ENCODE measurements around the gene SMAD9. TPM values are rescaled to one million over a fixed set of nuclear protein-coding genes. Genes with fewer than 3 reads are reported as not detected.

SMAD9 gene
- total RNA-seq, 1 donor from 2014 or later, result 4.2 TPM

GRCh38 chr13:36858290-36858689 is 61.7 kb downstream of the SMAD9 start:
- no peak overlapping the region for H3K27ac ChIP-seq (replicated peaks)
- no peak overlapping the region for H3K4me3 ChIP-seq
- DNase-seq, result no peak
- H3K4me1 ChIP-seq, result peaks cover 6% of the 10 kb centered on the region
- H3K27me3 ChIP-seq (ENCODE audit: low read depth), result no peaks in the 10 kb centered on the region
- peak; percentile 56 for TF ChIP-seq CTCF (IDR thresholded peaks at IDR 0.05; ENCODE audit: borderline replicate concordance)
- H3K9me3 ChIP-seq (replicated peaks), result no peaks in the 10 kb centered on the region
- intact Hi-C loops (cut with micrococcal nuclease), result loop anchor here (5.0 kb wide), 1 partner anchor 124 kb away; no protein-coding TSS in a partner anchor
- peaks cover 3% of the 10 kb centered on the region for H3K36me3 ChIP-seq

- intact Hi-C loops (cut with micrococcal nuclease), result loop anchor here (5.0 kb wide), 1 partner anchor 125 kb away; no protein-coding TSS in a partner anchor
- H3K36me3 ChIP-seq, result peaks cover 8% of the 10 kb centered on the region
These were observed 62.8 kb downstream of the SMAD9 start for GRCh38 chr13:36857253-36857652.

GRCh38 chr13:36850790-36851438 is 69.1 kb downstream of the SMAD9 start:
- Histone ChIP-seq H3K9me3 (replicated peaks) (no peaks in the 10 kb centered on the region), H3K36me3 (peaks cover 8% of the 10 kb centered on the region), H3K27me3 (ENCODE audit: low read depth) (no peaks in the 10 kb centered on the region), H3K4me1 (peaks cover 19% of the 10 kb centered on the region), H3K27ac (replicated peaks) (no peak overlapping the region), H3K4me3 (no peak overlapping the region)
- intact Hi-C loops (cut with micrococcal nuclease), result no loop called here
- TF ChIP-seq CTCF (IDR thresholded peaks at IDR 0.05; ENCODE audit: borderline replicate concordance), result peak; percentile 35
- no peak for DNase-seq

More at GRCh38 chr13:36857253-36857652, 62.8 kb downstream of the SMAD9 start:
- Histone ChIP-seq H3K27ac (replicated peaks) (no peak overlapping the region), H3K4me1 (peaks cover 6% of the 10 kb centered on the region), H3K9me3 (replicated peaks) (no peaks in the 10 kb centered on the region), H3K4me3 (no peak overlapping the region), H3K27me3 (ENCODE audit: low read depth) (no peaks in the 10 kb centered on the region)
- DNase-seq, result no peak
- TF ChIP-seq CTCF (IDR thresholded peaks at IDR 0.05; ENCODE audit: borderline replicate concordance), result no peak

- peak; percentile 36 for TF ChIP-seq CTCF (IDR thresholded peaks at IDR 0.05; ENCODE audit: borderline replicate concordance)
- Histone ChIP-seq H3K27ac (replicated peaks) (peak overlapping the region; percentile 34), H3K4me3 (no peak overlapping the region), H3K27me3 (ENCODE audit: low read depth) (no peaks in the 10 kb centered on the region), H3K9me3 (replicated peaks) (no peaks in the 10 kb centered on the region), H3K4me1 (peaks cover 19% of the 10 kb centered on the region), H3K36me3 (peaks cover 12% of the 10 kb centered on the region)
- DNase-seq, result no peak
- intact Hi-C loops (cut with micrococcal nuclease), result no loop called here
These were observed 71.6 kb downstream of the SMAD9 start for GRCh38 chr13:36848199-36848982.

GRCh38 chr13:36847606-36848005 is 72.4 kb downstream of the SMAD9 start:
- Histone ChIP-seq H3K27me3 (ENCODE audit: low read depth) (no peaks in the 10 kb centered on the region), H3K4me1 (peaks cover 19% of the 10 kb centered on the region), H3K36me3 (peaks cover 6% of the 10 kb centered on the region), H3K4me3 (no peak overlapping the region), H3K27ac (replicated peaks) (no peak overlapping the region), H3K9me3 (replicated peaks) (no peaks in the 10 kb centered on the region)
- no peak for DNase-seq
- intact Hi-C loops (cut with micrococcal nuclease), result no loop called here
- no peak for TF ChIP-seq CTCF (IDR thresholded peaks at IDR 0.05; ENCODE audit: borderline replicate concordance)

All from left ventricle myocardium inferior (tissue), 1 donor.